OCI-LY3 (cell line): ENCODE data around the gene ACCSL.

Experiments
- EZH2phosphoT487 ChIP-seq: fragments of 200-600 bp; shearing (Covaris generic); IDR thresholded peaks from 2 replicates; pipeline ENCODE4 v1.6.1; 2018; ENCODE audit warnings: antibody characterized with exemption, mixed run types, low read depth
- TF ChIP-seq, protein P1 (sequence below): fragments of 200-600, 300-600 bp; sonication (generic); IDR thresholded peaks from 2 replicates; pipeline ENCODE4 v1.5.1; 2014; ENCODE audit warnings: antibody characterized with exemption, low read length, low read depth

DNA sequence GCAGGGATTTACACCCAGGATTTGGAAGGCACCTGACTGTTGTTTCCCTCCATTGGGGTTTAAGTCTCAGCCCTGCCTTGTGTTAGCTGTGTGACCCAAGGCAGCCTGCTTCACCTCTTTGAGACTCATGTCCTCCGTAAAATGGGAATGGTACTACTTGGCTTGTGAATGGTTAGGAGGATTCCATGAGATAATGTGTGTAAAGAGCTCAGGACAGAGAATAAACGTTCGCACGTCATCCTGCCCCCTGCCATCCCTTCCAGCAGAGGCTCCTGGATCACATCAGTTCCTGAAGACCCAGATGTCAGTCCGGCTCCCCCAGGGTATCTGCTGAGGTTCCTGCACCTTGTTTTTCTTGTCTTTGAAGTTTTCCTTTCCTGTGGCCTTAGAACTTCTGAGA is 16.8 kb upstream of the ACCSL start:
- TF ChIP-seq, protein P1, sequence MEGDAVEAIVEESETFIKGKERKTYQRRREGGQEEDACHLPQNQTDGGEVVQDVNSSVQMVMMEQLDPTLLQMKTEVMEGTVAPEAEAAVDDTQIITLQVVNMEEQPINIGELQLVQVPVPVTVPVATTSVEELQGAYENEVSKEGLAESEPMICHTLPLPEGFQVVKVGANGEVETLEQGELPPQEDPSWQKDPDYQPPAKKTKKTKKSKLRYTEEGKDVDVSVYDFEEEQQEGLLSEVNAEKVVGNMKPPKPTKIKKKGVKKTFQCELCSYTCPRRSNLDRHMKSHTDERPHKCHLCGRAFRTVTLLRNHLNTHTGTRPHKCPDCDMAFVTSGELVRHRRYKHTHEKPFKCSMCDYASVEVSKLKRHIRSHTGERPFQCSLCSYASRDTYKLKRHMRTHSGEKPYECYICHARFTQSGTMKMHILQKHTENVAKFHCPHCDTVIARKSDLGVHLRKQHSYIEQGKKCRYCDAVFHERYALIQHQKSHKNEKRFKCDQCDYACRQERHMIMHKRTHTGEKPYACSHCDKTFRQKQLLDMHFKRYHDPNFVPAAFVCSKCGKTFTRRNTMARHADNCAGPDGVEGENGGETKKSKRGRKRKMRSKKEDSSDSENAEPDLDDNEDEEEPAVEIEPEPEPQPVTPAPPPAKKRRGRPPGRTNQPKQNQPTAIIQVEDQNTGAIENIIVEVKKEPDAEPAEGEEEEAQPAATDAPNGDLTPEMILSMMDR, result no peak
- no peak for TF ChIP-seq EZH2phosphoT487
